Fibroblast of skin of left biceps (primary cell): ENCODE data around the gene CRYZ.
"Not testable (repeated sequence)": the region's sequence is repeated elsewhere in the genome, so short reads cannot be mapped to it uniquely, and the experiment has no call there.

Experiments used
- DNase-seq, 2 experiments: peaks; one replicate each; pipeline ENCODE4 v3.0.0-alpha.2; 2013; ENCODE audit warnings: low read depth in 2 of 2

CRYZ gene

DNA sequence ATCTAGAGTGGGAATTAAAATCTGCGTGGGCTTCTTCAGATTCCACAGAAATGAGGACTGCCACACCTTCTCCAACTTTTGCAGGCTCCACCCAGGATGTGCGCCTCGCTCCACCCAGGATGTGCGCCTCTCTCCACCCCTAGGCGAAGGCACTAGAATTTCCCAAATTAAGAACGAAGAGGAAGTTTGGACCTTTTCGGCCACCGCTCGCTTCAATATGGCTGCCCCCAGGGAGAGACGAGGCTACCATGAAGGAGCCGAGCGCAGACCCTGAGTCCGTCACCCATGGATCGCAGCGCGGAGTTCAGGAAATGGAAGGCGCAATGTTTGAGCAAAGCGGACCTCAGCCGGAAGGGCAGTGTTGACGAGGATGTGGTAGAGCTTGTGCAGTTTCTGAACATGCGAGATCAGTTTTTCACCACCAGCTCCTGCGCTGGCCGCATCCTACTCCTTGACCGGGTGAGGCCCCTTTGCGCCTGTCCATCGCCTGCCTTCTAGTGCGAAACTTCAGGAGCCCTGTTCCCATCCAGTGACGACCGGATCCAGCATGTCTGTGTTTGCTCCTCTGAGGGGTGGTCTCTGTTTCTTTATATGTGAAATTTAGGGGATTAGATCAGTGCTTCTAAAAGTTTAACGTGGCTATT lies at the start of gene CRYZ, which contains the start of gene TYW3:
Gene CRYZ, minus strand, starts transcription at position 91 of the 644 bp plus-strand sequence. CDS start 8,229 bp downstream, outside the sequence.
Gene TYW3, plus strand, starts transcription at position 193 of the 644 bp plus-strand sequence. Its CDS starts 93 bp downstream, at position 286.
- DNase-seq, result peak; percentile 87 to 89

DNA sequence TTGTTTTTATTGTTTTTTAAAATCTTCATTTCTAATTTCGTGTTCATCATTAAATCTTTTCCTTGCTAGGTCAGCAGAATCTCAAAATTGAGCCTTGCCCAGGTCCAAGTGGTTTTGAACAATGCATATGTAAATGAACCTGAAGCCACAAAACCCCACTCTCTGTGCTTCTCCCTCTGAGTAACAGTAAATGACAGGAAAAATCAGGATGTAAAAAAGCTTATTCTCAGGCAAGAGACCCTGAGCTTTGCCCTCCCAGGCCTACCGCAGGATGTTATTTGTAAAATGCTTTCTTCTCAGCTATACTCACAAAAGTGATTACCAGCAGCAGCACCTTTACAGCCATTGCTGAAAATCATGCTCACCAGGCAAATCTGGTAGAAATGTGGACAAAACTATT lies 47.7 kb upstream of the CRYZ start:
- DNase-seq, result no peak

- no peak for DNase-seq
These were observed 46.9 kb upstream of the CRYZ start for GRCh38 chr1:74779750-74780149.

- DNase-seq, result no peak
These were observed 44.7 kb upstream of the CRYZ start for GRCh38 chr1:74777525-74777924.

DNA sequence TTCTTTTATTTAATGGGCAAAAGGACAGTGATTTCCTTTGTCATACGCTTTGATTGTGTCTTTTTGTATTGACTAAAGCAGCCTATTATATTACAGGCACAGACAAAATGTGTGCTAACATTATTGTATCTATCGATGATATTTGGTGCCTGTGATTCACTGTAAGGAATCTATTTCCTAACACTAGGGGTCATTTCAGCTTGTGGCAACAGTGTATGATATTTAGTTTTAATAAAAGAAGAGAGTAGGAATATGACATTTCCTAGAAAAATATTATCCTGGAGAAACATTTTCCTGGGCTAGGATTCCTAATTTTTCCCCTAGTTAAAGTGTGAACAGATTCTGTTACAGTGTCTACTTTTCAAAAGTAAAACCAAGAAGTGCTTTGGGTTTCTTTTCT lies 42.9 kb upstream of the CRYZ start:
- DNase-seq, result no peak

GRCh38 chr1:74773582-74773981 lies 40.7 kb upstream of the CRYZ start:
- no peak for DNase-seq

DNA sequence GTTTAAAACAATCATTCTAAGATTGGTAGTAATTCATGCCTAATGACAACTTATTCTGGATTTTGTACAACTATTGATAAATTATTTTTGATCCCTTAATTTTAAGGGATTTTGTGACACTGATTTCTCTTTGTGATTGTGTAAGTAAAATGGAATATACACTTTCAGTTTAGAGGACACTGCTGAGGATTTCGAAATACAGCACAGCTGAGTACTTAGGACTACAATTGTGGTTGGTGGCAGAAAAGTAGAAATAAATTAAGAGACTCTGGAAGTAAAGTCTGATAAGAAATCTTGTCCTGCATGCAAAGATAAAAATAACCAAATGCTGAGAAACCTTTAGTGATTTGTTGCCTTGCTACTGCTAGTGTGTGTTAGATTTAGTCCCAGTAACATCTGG lies 40.1 kb upstream of the CRYZ start:
- no peak for DNase-seq

DNA sequence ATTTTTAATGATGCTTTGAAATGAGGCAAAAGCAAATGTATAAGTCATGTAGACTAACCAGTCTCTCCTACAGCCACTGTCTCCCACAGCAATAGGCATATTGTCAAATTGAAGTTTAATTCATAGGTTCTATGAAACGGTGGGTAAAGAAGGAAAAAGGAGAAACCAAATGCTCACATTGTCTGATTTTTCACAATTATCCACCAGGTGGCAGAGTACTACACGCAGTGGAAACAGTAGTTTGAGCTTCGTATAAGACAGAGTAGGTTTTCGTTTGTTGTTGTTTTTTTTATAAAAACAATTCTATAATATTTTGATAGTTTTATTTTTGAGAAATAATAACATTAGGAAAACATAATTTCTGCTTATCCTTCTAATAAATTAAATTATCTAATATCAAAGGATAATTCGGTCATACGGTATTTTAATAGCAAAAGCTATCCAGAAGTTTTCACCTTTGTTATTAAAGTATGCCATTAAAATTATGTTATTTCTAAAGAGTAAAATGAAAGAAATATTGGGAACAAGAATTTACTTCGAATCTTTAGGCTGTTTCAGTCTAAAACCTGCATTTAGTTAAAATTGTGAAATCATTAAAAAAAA lies 39.2 kb upstream of the CRYZ start:
- DNase-seq, result peak in 1 of 2 experiments; percentile 18

- no peak for DNase-seq
These were observed 34.6 kb upstream of the CRYZ start for GRCh38 chr1:74767490-74767889.

DNA sequence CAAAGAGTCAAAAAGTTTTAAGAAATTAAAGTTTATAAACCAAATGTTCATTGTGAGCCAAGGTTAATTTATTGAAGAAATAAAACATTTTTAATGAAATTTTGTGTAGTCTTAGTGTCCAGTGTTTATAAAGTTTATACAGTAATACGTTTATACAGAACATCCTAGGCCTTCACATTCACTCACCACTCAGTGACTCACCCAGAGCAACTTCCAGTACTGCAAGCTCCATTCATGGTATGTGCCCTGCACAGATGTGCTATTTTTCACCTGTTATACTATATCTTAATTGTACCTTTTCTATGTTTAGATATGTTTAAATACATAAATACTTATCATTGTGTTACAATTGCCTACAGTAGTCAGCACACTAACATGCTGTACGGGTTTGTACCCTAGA lies 33.7 kb upstream of the CRYZ start:
- DNase-seq, result no peak

DNA sequence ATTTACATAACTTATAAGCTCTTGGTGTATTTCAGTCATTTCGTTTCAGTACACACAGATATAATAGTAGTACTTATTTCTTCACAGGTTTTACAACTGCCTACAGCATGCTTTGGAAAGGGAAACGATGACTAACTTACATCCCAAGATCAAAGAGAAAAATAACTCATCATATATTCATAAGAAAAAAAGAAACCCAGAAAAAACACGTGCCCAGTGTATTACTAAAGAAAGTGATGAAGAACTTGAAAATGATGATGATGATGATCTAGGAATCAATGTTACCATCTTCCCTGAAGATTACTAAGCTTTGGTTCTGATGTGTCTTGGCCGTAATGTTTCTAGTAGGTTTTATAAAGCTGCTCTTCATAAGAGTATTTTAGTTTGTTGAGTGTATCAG lies 31.0 kb upstream of the CRYZ start:
- DNase-seq, result no peak

DNA sequence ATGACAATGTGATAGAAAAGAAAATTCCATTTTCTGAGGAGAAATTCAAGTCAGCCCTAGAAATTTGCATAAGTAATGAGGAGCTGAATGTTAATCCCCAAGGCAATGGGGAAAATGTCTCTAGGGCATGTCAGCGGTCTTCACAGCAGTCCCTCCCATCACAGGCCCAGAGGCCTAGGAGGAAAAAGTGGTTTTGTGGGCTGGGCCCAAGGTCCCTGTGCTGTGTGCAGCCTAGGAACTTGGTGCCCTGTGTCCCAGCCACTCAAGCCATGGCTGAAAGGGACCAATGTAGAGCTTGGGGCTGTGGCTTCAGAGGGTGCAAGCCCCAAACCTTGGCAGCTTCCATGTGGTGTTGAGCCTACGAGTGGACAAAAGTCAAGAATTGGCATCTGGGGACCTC lies 23.8 kb upstream of the CRYZ start:
- DNase-seq, result not testable (repeated sequence)

DNA sequence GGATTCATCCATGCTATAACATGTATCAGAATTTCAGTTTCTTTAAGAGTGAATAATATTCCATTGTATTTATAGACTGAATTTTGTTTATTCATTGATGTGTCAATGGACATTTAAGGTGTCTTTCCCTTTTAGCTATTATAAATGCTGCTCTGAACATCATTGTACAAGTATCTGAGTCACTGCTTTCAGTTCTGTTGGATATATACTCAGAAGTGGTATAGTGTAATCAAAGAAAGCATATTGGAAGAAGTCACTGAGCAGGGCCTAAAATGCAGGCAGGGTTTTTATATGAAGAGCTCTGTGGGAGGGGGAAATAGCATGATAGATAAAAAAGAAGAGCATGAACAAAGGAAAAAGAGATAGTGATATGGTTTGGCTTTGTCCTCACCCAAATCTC lies 22.6 kb upstream of the CRYZ start:
- no peak for DNase-seq

GRCh38 chr1:74753104-74753503 lies 20.3 kb upstream of the CRYZ start:
- no peak for DNase-seq

DNA sequence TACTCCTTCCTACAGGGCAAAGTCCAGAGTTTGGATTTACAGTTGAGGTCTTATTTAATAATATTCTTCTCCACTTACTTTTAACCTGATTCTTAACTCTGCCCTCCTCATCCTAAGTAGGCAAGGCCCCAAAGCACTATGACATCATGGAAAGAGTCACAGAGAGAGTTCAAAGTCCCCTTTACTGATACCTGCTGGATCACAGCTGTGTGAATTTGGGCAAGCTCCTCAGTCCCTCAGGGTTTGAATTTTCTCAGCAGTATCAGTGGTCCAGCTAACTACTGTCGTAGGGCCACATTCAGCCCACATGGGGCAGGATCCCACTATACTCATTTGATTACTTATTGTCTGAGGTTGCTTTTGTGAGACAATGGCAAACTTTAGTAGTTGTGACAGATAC lies 16.1 kb upstream of the CRYZ start:
- DNase-seq, result no peak

GRCh38 chr1:74745247-74745646 lies 12.4 kb upstream of the CRYZ start:
- DNase-seq, result not testable (repeated sequence)

GRCh38 chr1:74740307-74740980 lies 7.6 kb upstream of the CRYZ start:
- DNase-seq, result not testable (repeated sequence)

DNA sequence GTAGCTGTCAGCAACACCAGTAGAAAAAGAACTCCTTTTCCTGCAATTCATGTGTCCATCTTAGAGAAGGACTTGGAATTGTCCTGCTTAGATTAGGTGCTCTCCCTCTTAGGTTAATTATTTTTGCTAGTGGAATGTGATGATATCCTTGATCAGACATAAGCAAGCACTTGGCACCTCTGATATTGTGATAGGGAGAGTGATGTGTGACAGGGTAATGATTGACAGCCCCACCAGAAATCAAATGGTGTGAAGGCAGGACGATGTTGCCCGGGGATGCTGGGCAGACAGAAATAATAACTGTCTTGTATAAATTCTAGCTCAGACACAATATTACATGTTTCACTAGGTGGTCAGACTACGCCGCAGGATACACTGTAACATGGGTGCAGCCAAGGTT lies 4.5 kb upstream of the CRYZ start:
- no peak for DNase-seq

DNA sequence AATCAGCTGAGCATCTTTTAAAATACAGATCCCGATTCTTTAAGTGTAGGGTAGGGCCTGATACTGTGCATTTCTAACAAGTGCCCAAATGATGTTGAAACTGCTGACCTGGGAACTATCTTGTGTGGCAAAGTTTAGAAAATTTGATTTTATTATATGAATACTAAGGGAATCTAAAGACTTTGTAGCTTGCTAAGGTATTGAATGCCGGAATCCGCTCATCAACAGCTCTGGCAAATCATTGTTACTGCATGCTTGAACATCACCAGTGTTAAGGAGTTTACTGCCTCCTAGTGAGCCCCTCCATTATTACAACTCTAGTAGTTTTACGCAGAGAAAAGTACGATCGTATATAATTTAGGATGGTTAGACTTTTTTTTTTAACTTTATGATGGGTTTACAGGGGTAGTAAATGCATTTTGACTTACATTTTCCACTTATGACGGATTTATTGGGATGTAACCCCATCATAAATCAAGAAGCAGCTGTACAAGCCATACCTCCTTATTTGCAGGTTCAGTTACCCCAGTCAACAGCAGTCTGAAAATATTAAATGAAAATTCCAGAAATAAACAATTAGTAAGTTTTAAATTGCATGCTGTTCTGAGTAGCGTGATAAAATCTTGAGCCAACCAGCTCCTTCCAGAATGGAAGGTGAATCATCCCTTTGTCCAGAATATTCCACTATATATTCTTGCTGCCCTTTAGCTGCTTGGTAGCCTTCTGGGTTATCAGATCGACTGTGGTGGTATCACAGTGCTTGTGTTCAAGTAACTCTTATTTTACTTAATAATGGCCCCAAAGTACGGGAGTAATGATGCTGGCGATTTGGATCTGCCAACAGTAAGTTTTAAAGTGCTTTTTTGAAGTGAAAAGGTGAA lies 994 bp upstream of the CRYZ start:
- peak in 1 of 2 experiments; percentile 30 for DNase-seq

DNA sequence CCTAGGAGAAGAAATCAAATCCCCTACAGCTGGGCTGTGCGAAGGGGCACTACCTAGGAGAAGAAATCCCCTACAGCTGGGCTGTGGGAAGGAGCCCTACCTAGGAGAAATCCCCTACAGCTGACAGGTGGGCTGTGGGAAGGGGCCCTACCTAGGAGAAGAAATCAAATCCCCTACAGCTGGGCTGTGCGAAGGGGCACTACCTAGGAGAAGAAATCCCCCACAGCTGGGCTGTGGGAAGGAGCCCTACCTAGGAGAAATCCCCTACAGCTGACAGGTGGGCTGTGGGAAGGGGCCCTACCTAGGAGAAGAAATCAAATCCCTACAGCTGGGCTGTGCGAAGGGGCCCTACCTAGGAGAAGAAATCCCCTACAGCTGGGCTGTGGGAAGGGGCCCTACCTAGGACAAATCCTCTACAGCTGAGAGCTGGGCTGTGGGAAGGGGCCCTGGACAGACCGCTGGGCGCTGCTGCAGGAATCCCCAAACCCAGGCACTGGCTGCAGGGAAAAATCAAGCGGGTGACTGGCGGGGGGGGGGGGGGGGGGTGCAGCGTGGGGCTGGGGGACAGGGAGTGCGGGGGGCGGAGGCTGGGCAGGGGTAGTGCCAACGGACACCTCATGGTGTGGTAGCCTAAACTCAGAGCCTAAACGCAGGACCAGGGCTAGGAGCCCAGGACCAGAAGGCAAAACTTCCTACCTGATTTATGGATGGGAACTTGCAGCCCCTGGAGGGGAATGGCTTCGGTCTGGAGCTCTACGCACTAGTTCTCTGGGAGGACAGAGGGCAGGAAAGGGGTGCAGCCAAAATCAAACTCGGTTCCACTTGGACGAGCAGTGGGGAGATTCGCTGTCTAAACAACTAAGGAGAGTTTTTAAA lies 541 bp downstream of the CRYZ start:
- DNase-seq, result not testable (repeated sequence)
